ENCODE measurements around the gene MR1. TPM values are rescaled to one million over a fixed set of nuclear protein-coding genes. Genes with fewer than 3 reads are reported as not detected.
A peak's percentile ranks its signal among the peaks of the same experiment; 100 is the strongest.

MR1 gene
- total and polyA plus RNA-seq, 9 of the 15 experiments (the other 6 are each of a cell fraction or from before 2014, with no cell fraction given), result 9.7 to 21.7 (median 15.6) TPM

DNA sequence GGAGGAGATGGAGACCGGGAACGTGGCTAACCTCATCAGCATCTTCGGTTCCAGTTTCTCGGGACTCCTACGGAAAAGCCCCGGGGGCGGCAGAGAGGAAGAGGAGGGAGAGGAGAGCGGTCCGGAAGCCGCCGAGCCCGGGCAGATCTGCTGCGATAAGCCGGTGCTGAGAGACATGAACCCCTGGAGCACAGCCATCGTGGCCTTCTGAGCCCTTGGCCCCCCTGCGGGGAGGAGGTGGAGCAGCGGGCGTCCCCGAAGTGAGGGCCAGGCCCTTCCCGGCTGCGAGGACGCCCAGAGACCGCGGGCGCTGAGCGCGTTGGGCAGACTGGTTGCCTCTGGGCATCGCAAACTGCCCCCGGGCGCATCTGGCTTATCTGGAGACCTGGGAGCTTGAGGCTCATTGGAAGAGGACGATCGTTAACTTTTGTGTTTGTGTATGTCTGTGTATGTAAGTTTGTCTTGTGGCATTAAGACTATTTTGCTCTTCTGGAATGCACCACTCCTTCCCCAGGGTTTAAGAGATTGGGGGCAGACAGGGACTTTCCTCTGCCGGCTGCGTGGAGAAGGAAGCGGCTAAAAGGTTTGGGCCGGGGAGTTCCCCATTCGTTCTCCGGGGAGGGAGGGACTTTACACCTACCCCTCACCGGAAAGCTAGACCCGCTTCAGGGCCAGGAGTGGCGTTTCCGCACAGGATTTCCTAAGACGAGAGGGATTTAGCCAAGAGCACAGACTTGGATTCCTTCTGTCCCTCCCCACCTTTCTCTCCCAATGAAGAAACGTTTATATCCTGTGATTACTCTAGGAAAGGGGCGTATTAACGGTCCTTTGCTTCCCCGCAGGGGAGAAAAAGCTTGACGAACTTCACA, 56.1 kb downstream of the MR1 start (continued):
- no peak for TF ChIP-seq ZNF436 (CRISPR knock-in tag; IDR thresholded peaks at IDR 0.05)
- TF ChIP-seq ETV5 (CRISPR knock-in tag; IDR thresholded peaks at IDR 0.05; ENCODE audit: low read depth), result peak; percentile 81
- TF ChIP-seq, protein P1, sequence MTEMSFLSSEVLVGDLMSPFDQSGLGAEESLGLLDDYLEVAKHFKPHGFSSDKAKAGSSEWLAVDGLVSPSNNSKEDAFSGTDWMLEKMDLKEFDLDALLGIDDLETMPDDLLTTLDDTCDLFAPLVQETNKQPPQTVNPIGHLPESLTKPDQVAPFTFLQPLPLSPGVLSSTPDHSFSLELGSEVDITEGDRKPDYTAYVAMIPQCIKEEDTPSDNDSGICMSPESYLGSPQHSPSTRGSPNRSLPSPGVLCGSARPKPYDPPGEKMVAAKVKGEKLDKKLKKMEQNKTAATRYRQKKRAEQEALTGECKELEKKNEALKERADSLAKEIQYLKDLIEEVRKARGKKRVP (CRISPR knock-in tag; IDR thresholded peaks at IDR 0.05), result 0 out of 2 replicates have a peak, but pooled peaks have one; percentile 30
- peak; percentile 10 to 12; a peak in 2 of 4 replicates for TF ChIP-seq RAD21 (CRISPR knock-in tag; conservative IDR thresholded peaks at IDR 0.05 in 1 of 2, IDR thresholded peaks at IDR 0.05 in 1 of 2)
- TF ChIP-seq, protein P2, sequence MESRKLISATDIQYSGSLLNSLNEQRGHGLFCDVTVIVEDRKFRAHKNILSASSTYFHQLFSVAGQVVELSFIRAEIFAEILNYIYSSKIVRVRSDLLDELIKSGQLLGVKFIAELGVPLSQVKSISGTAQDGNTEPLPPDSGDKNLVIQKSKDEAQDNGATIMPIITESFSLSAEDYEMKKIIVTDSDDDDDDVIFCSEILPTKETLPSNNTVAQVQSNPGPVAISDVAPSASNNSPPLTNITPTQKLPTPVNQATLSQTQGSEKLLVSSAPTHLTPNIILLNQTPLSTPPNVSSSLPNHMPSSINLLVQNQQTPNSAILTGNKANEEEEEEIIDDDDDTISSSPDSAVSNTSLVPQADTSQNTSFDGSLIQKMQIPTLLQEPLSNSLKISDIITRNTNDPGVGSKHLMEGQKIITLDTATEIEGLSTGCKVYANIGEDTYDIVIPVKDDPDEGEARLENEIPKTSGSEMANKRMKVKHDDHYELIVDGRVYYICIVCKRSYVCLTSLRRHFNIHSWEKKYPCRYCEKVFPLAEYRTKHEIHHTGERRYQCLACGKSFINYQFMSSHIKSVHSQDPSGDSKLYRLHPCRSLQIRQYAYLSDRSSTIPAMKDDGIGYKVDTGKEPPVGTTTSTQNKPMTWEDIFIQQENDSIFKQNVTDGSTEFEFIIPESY (CRISPR knock-in tag; IDR thresholded peaks at IDR 0.05), result peak; percentile 41; the same call in 1 of the 2 replicates
- peak in 1 of 2 experiments; percentile 75; a peak in 1 of 4 replicates for TF ChIP-seq RCOR1 (IDR thresholded peaks at IDR 0.05; ENCODE audit: borderline replicate concordance in 1 of 2, low read depth in 2 of 2, low read length in 2 of 2)
- TF ChIP-seq CHD2 (IDR thresholded peaks at IDR 0.05; ENCODE audit: low read depth, low read length), result no peak
- 0 out of 2 replicates have a peak, but pooled peaks have one; percentile 18 for TF ChIP-seq ZNF24 (IDR thresholded peaks at IDR 0.05)
- peak; percentile 26 for TF ChIP-seq SMARCB1 (IDR thresholded peaks at IDR 0.05; ENCODE audit: insufficient read length, low read depth)
- TF ChIP-seq SPI1 (IDR thresholded peaks at IDR 0.05; ENCODE audit: borderline replicate concordance, low read depth, low read length), result peak; percentile 85
- TF ChIP-seq KLF10 (CRISPR knock-in tag; IDR thresholded peaks at IDR 0.05), result no peak
- TF ChIP-seq HMG20A (CRISPR knock-in tag; conservative IDR thresholded peaks at IDR 0.05), result no peak
- peak; percentile 37; the same call in 1 of the 2 replicates for TF ChIP-seq EP400 (IDR thresholded peaks at IDR 0.05)
- no peak for TF ChIP-seq CBFB (CRISPR knock-in tag; IDR thresholded peaks at IDR 0.05)
- TF ChIP-seq, protein P3, sequence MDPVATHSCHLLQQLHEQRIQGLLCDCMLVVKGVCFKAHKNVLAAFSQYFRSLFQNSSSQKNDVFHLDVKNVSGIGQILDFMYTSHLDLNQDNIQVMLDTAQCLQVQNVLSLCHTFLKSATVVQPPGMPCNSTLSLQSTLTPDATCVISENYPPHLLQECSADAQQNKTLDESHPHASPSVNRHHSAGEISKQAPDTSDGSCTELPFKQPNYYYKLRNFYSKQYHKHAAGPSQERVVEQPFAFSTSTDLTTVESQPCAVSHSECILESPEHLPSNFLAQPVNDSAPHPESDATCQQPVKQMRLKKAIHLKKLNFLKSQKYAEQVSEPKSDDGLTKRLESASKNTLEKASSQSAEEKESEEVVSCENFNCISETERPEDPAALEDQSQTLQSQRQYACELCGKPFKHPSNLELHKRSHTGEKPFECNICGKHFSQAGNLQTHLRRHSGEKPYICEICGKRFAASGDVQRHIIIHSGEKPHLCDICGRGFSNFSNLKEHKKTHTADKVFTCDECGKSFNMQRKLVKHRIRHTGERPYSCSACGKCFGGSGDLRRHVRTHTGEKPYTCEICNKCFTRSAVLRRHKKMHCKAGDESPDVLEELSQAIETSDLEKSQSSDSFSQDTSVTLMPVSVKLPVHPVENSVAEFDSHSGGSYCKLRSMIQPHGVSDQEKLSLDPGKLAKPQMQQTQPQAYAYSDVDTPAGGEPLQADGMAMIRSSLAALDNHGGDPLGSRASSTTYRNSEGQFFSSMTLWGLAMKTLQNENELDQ (CRISPR knock-in tag; IDR thresholded peaks at IDR 0.05; ENCODE audit: borderline replicate concordance), result peak; percentile 87
- TF ChIP-seq PHB (CRISPR knock-in tag; IDR thresholded peaks at IDR 0.05), result 0 out of 2 replicates have a peak, but pooled peaks have one; percentile 1
- peak; percentile 66 for TF ChIP-seq SAP30 (IDR thresholded peaks at IDR 0.05; ENCODE audit: borderline replicate concordance, insufficient read depth, low read depth, low read length, poor library complexity, severe bottlenecking)
- TF ChIP-seq SMAD4 (CRISPR knock-in tag; conservative IDR thresholded peaks at IDR 0.05), result peak; percentile 88
- peak; percentile 87; the same call in 1 of the 2 replicates for TF ChIP-seq HNRNPL (IDR thresholded peaks at IDR 0.05; ENCODE audit: low read depth, low read length)
- TF ChIP-seq ZNF699 (CRISPR knock-in tag; IDR thresholded peaks at IDR 0.05; ENCODE audit: insufficient replicate concordance), result no peak
- TF ChIP-seq ATF7 (IDR thresholded peaks at IDR 0.05), result peak; percentile 29
- no peak for TF ChIP-seq ELF4 (CRISPR knock-in tag; IDR thresholded peaks at IDR 0.05)
- no peak for TF ChIP-seq ZNF184 (CRISPR knock-in tag; IDR thresholded peaks at IDR 0.05)
